Caco-2 (cell line): ENCODE measurements around the gene ABCG4. TPM values are rescaled to one million over a fixed set of nuclear protein-coding genes. Genes with fewer than 3 reads are reported as not detected.

Experiments used
- BruUV-seq: library from RNA; stranded (reverse); fragments of 400-500 nt; replicated peaks from 2 replicates; lab custom pipeline; 2021; lab: Mats Ljungman, UMichigan
- CTCF ChIA-PET: fragments of 300-600 bp; sonication (Branson Sonifier 250); formaldehyde crosslinking; loops from one replicate; lab custom pipeline; 2022; ENCODE audit warnings: antibody characterized with exemption; lab: Charles Lee
- POLR2A ChIA-PET: fragments of 300-600 bp; sonication (Branson Sonifier 250); formaldehyde crosslinking; loops from one replicate; lab custom pipeline; 2022; ENCODE audit warnings: antibody characterized with exemption; lab: Charles Lee
- DNase-seq, 2 experiments: peaks; one replicate each; pipeline versions ENCODE4 v3.0.0 to v3.0.0-alpha.2; 2020 to 2022
- H3K27me3 ChIP-seq: replicated peaks from 2 replicates; pipeline ENCODE4 v1.6.0; 2011; ENCODE audit warnings: low read length; ENCODE audit not compliant: control insufficient read depth, insufficient read depth
- H3K36me3 ChIP-seq: 2 replicates; pipeline ENCODE4 v1.5.1; 2011; ENCODE audit warnings: low read length; ENCODE audit not compliant: control insufficient read depth, insufficient read depth
- H3K4me1 ChIP-seq: fragments of 250-450 bp; sonication (Bioruptor Pico); 2 replicates; pipeline ENCODE4 v1.5.1; 2020; ENCODE audit warnings: mild to moderate bottlenecking
- H3K4me3 ChIP-seq: 2 replicates; pipeline ENCODE4 v1.5.1; 2011; ENCODE audit warnings: low read depth, mild to moderate bottlenecking, control low read depth, low read length
- H3K9me3 ChIP-seq: fragments of 250-450 bp; sonication (Bioruptor Pico); 2 replicates; pipeline ENCODE4 v1.5.1; 2020; ENCODE audit warnings: mild to moderate bottlenecking, moderate library complexity
- H3K27ac Mint-ChIP-seq: one replicate; pipeline ENCODE4 v1.8.0; 2022; ENCODE audit warnings: mixed read lengths; ENCODE audit not compliant: unreplicated experiment
- H3K27me3 Mint-ChIP-seq: one replicate; pipeline ENCODE4 v1.8.0; 2022; ENCODE audit warnings: mixed read lengths; ENCODE audit not compliant: insufficient read depth, unreplicated experiment
- H3K36me3 Mint-ChIP-seq: one replicate; pipeline ENCODE4 v1.8.0; 2022; ENCODE audit warnings: mild to moderate bottlenecking, mixed read lengths; ENCODE audit not compliant: insufficient read depth, unreplicated experiment
- H3K4me1 Mint-ChIP-seq: one replicate; pipeline ENCODE4 v1.8.0; 2022; ENCODE audit warnings: low read depth, mixed read lengths; ENCODE audit not compliant: unreplicated experiment
- H3K4me3 Mint-ChIP-seq: one replicate; pipeline ENCODE4 v1.8.0; 2022; ENCODE audit warnings: mild to moderate bottlenecking, moderate library complexity, mixed read lengths; ENCODE audit not compliant: unreplicated experiment
- H3K9me3 Mint-ChIP-seq: one replicate; pipeline ENCODE4 v1.8.0; 2022; ENCODE audit warnings: mixed read lengths; ENCODE audit not compliant: unreplicated experiment
- CTCF ChIP-seq, 2 experiments: fragments of 200-600 bp in 1 of 2; IDR thresholded peaks; 1 replicate in 1 of 2; 2 replicates in 1 of 2; pipeline versions ENCODE4 v1.5.1 to v1.8.0; 2011 to 2022; ENCODE audit warnings: antibody characterized with exemption in 1 of 2, control low read depth in 1 of 2, inconsistent platforms in 1 of 2, low read depth in 1 of 2, low read length in 1 of 2, mild to moderate bottlenecking in 1 of 2, moderate library complexity in 1 of 2; ENCODE audit not compliant: insufficient read depth in 1 of 2, severe bottlenecking in 1 of 2, unreplicated experiment in 1 of 2
- intact Hi-C: fragments of 100-400 bp; cut with micrococcal nuclease; formaldehyde crosslinking; loops from one replicate; pipeline ENCODE4 v1.10.0; 2022; ENCODE audit not compliant: unreplicated experiment
- total RNA-seq: library from RNA; stranded (reverse); gene quantifications from 2 replicates; pipeline ENCODE4 v1.2.3, GENCODE V29; 2022

The ABCG4 gene
- total RNA-seq, 1 experiment from 2014 or later: 0.18 TPM

DNA sequence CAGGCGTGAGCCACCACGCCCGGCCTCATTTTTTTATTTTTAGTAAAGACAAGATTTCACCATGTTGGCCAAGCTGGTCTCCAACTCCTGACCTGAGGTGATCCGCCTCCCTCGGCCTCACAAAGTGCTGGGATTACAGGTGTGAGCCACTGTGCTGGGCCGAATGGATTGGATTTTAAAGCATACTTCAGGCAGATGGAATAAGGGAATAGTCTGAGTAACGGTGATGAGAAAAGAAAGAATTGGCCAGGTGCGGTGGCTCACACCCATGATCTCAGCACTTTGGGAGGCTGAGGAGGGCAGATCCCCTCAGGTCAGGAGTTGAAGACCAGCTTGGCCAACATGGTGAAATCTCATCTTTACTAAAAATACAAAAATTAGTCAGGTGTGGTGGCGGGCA lies 55.2 kb downstream of the ABCG4 start:
- intact Hi-C loops: loop anchor here (10.0 kb wide), 1 partner anchor 111 kb away; the partner anchor contains the start of gene MCAM
- Histone ChIP-seq H3K9me3 (no peaks in the 10 kb centered on the region), H3K36me3 (no peaks in the 10 kb centered on the region), H3K4me3 (no peak overlapping the region), H3K4me1 (peaks cover 37% of the 10 kb centered on the region), H3K27me3 (no peaks in the 10 kb centered on the region)
- H3K4me3 Mint-ChIP-seq: no peak overlapping the region
- peak in 1 of 2 experiments; percentile 23 for DNase-seq
- H3K9me3 Mint-ChIP-seq: no peaks in the 10 kb centered on the region
- H3K36me3 Mint-ChIP-seq: no peaks in the 10 kb centered on the region
- POLR2A ChIA-PET: interaction anchor here (0.9 kb wide), 1 partner anchor 177 kb away, joined by 3 read pairs; the partner anchor contains the start of gene USP2
- no TSS peak for BruUV-seq
- TF ChIP-seq CTCF (IDR thresholded peaks at IDR 0.05; ENCODE audit: insufficient read depth in 1 of 2, low read depth in 1 of 2, low read length in 1 of 2, severe bottlenecking in 1 of 2, unreplicated experiment in 1 of 2): no peak
- CTCF ChIA-PET: no interaction called here
- H3K4me1 Mint-ChIP-seq: peaks cover 26% of the 10 kb centered on the region
- H3K27ac Mint-ChIP-seq: peak overlapping the region; percentile 87
- no peaks in the 10 kb centered on the region for H3K27me3 Mint-ChIP-seq

DNA sequence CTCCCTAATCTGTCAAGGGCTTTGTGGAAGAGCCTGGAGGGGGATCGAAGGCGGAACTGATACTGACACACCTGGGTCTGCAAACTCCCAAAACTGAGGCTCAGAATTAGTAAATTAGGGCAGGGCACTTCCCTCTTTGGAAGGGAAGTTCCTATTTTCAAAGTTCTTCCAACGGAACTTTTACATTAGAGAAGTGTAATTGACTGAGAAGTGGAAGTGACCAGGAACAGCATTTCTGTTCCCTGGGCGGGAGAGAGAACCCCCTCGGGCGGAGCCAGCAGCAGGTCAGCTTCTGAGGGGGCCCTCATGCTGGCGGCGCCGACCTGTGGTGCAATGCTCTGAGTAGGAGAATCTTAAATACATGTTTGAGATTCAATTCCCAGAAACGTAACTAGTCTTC lies 56.2 kb downstream of the ABCG4 start:
- peak in 1 of 2 experiments; percentile 29 for DNase-seq
- no peaks in the 10 kb centered on the region for H3K36me3 ChIP-seq
- no peaks in the 10 kb centered on the region for H3K36me3 Mint-ChIP-seq
- no TSS peak for BruUV-seq
- no peak overlapping the region for H3K4me3 ChIP-seq
- no peaks in the 10 kb centered on the region for H3K9me3 Mint-ChIP-seq
- H3K9me3 ChIP-seq: no peaks in the 10 kb centered on the region
- CTCF ChIA-PET: interaction anchor here (1.4 to 1.9 kb wide), 2 partner anchors 20 to 163 kb away, joined by 6 to 8 read pairs; partner anchors contain the start of gene NHERF4
- peak overlapping the region; percentile 92 for H3K4me3 Mint-ChIP-seq
- POLR2A ChIA-PET: no interaction called here
- H3K27ac Mint-ChIP-seq: peak overlapping the region; percentile 87
- intact Hi-C loops: loop anchor here (1.0 to 10.0 kb wide), 2 partner anchors 110 to 169 kb away; partner anchors contain the start of gene MCAM
- no peaks in the 10 kb centered on the region for H3K27me3 Mint-ChIP-seq
- H3K4me1 ChIP-seq: peaks cover 37% of the 10 kb centered on the region
- H3K4me1 Mint-ChIP-seq: peaks cover 32% of the 10 kb centered on the region
- no peaks in the 10 kb centered on the region for H3K27me3 ChIP-seq
- no peak for TF ChIP-seq CTCF (IDR thresholded peaks at IDR 0.05; ENCODE audit: insufficient read depth in 1 of 2, low read depth in 1 of 2, low read length in 1 of 2, severe bottlenecking in 1 of 2, unreplicated experiment in 1 of 2)

DNA sequence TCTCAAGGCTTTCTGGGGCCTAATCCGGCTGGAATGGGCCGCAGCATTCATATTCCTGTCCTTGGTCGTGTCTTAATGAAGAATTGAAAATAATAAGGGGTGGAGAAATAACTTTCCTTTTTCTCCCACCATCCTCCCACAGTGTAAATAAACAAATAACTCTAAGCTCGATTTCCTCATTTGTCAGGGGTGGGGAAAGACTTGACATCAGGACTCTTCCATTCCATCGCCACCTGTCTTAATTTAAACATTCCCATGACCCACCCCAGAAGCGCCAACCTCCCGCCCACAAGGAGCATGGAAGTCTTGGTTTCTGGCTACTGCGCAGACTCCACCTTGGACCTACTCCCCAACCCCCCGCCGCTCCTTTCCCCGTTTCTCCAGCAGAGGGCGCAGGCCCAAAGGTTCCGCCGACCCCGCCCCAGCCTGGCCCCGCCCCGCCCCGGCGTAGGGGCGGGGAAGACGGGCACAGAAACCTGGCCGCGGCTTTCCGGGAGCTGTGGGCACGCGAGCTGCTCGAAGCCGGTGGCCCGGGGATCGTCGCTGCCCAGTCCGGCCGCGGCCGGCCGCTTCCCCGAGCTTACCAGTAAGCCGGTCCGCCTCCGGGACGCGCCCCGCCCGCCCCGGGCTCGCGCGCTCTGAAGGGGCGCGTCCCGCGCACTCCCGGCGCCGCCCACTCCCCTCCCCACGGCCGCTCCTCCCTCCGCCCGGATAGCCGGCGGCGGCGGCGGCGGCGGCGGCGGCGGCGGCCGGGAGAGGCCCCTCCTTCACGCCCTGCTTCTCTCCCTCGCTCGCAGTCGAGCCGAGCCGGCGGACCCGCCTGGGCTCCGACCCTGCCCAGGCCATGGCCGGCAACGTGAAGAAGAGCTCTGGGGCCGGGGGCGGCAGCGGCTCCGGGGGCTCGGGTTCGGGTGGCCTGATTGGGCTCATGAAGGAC lies 57.0 kb downstream of the ABCG4 start, which contains the start of gene CBL:
Gene CBL, plus strand, starts transcription at position 766 of the 937 bp plus-strand sequence. Its CDS starts 79 bp downstream, at position 845.
- H3K9me3 Mint-ChIP-seq: no peaks in the 10 kb centered on the region
- ChIA-PET CTCF (interaction anchor here (0.6 to 2.4 kb wide), 42 partner anchors 10 to 702 kb away, joined by 3 to 28 read pairs (median 6); partner anchors contain the start of genes C2CD2L, DPAGT1, HINFP and HMBS), POLR2A (interaction anchor here (0.6 to 2.2 kb wide), 12 partner anchors 77 to 155 kb away, joined by 3 to 18 read pairs (median 4); partner anchors contain the start of genes C2CD2L, DPAGT1, HINFP and HMBS)
- peak; percentile 98 to 99 for TF ChIP-seq CTCF (IDR thresholded peaks at IDR 0.05; ENCODE audit: insufficient read depth in 1 of 2, low read depth in 1 of 2, low read length in 1 of 2, severe bottlenecking in 1 of 2, unreplicated experiment in 1 of 2)
- H3K4me1 Mint-ChIP-seq: peaks cover 32% of the 10 kb centered on the region
- Histone ChIP-seq H3K36me3 (no peaks in the 10 kb centered on the region), H3K27me3 (no peaks in the 10 kb centered on the region), H3K9me3 (no peaks in the 10 kb centered on the region), H3K4me1 (peaks cover 37% of the 10 kb centered on the region), H3K4me3 (peak within 1 kb of the TSS; percentile 88)
- peak; percentile 98 to 99 for DNase-seq
- BruUV-seq: TSS peak; percentile 92
- no peaks in the 10 kb centered on the region for H3K27me3 Mint-ChIP-seq
- intact Hi-C loops: loop anchor here (1.0 to 10.0 kb wide), 3 partner anchors 78 to 168 kb away; partner anchors contain the start of gene MCAM
- H3K27ac Mint-ChIP-seq: peak within 1 kb of the TSS; percentile 87
- no peaks in the 10 kb centered on the region for H3K36me3 Mint-ChIP-seq
- peak within 1 kb of the TSS; percentile 92 for H3K4me3 Mint-ChIP-seq
